K562 (cell line): ENCODE data around the gene EZH1. TPM values are rescaled to one million over a fixed set of nuclear protein-coding genes. Genes with fewer than 3 reads are reported as not detected.

Source experiments
- BHLHE40 ChIP-seq: IDR thresholded peaks from 2 replicates; pipeline ENCODE4 v1.6.1; 2011; ENCODE audit warnings: low read length, improper control_type of control experiment
- CAMTA2 ChIP-seq: fragments of 250-450 bp; sonication (Bioruptor Pico); conservative IDR thresholded peaks from 2 replicates; pipeline ENCODE4 v1.5.1; 2022
- CBFB ChIP-seq: sonication (generic); formaldehyde crosslinking; IDR thresholded peaks from 2 replicates; pipeline ENCODE4 v1.4.0; 2020; ENCODE audit warnings: mild to moderate bottlenecking, missing genetic modification reagents
- DIDO1 ChIP-seq: fragments of 450-650 bp; IDR thresholded peaks from 2 replicates; pipeline ENCODE4 v1.6.1; 2016; ENCODE audit warnings: low read depth, missing biosample characterization, missing genetic modification characterization
- DMBX1 ChIP-seq: fragments of 250-450 bp; sonication (Bioruptor Pico); IDR thresholded peaks from 2 replicates; pipeline ENCODE4 v1.8.0; 2022; ENCODE audit warnings: inconsistent platforms, mild to moderate bottlenecking, moderate library complexity, borderline replicate concordance
- ETV1 ChIP-seq: fragments of 450-650 bp; conservative IDR thresholded peaks from 2 replicates; pipeline ENCODE4 v1.6.1; 2016; ENCODE audit warnings: missing genetic modification characterization, control low read depth, low read depth, missing compliant biosample characterization
- FOSL1 ChIP-seq: fragments of 200-800 bp; sonication (Bioruptor generic); conservative IDR thresholded peaks from 2 replicates; pipeline ENCODE4 v1.6.1; 2016; ENCODE audit warnings: missing genetic modification characterization, missing compliant biosample characterization
- HDAC1 ChIP-seq, 2 experiments: fragments of 450-650 bp; IDR thresholded peaks; 2 replicates each; pipeline ENCODE4 v1.6.1; 2016 to 2017; ENCODE audit warnings: inconsistent platforms in 1 of 2, mild to moderate bottlenecking in 1 of 2, moderate library complexity in 1 of 2
- HNRNPH1 ChIP-seq: fragments of 200-400 bp; formaldehyde crosslinking; optimal IDR thresholded peaks from 2 replicates; pipeline ENCODE3; 2017; ENCODE audit warnings: low read depth, mild to moderate bottlenecking, low read length, moderate library complexity
- KLF1 ChIP-seq: fragments of 450-650 bp; IDR thresholded peaks from 2 replicates; pipeline ENCODE4 v1.6.1; 2016; ENCODE audit warnings: missing genetic modification characterization, missing compliant biosample characterization
- KLF10 ChIP-seq: fragments of 250-450 bp; sonication (Bioruptor Pico); IDR thresholded peaks from 2 replicates; pipeline ENCODE4 v1.6.1; 2021; ENCODE audit warnings: matching md5 sums
- MAFF ChIP-seq: IDR thresholded peaks from 2 replicates; pipeline ENCODE4 v1.6.1; 2012; ENCODE audit warnings: low read length, improper control_type of control experiment
- MAZ ChIP-seq, 2 experiments: fragments of 450-650 bp in 1 of 2; sonication (generic) in 1 of 2; formaldehyde crosslinking; IDR thresholded peaks in 1 of 2; conservative IDR thresholded peaks in 1 of 2; 2 replicates each; pipeline versions ENCODE4 v1.4.0 to v1.5.0; 2020; ENCODE audit warnings: mild to moderate bottlenecking in 1 of 2, missing genetic modification reagents in 1 of 2
- MYNN ChIP-seq, 2 experiments: sonication (generic); formaldehyde crosslinking in 1 of 2; IDR thresholded peaks; 2 replicates each; pipeline versions ENCODE4 v1.5.0 to v1.6.1; 2016 to 2020; ENCODE audit warnings: antibody characterized with exemption in 1 of 2, missing genetic modification reagents in 1 of 2
- NFYB ChIP-seq: IDR thresholded peaks from 2 replicates; pipeline ENCODE4 v1.6.1; 2011; ENCODE audit warnings: mild to moderate bottlenecking, moderate library complexity; ENCODE audit not compliant: insufficient read length; ENCODE audit errors: extremely low read depth
- NR0B1 ChIP-seq: fragments of 450-650 bp; IDR thresholded peaks from one replicate; pipeline ENCODE4 v1.6.1; 2018; ENCODE audit warnings: mild to moderate bottlenecking, moderate library complexity; ENCODE audit not compliant: partially characterized antibody
- NR1H2 ChIP-seq: sonication (generic); formaldehyde crosslinking; IDR thresholded peaks from 2 replicates; pipeline ENCODE4 v1.4.0; 2020; ENCODE audit warnings: mild to moderate bottlenecking, missing genetic modification reagents
- POLR2G ChIP-seq: fragments of 200-400 bp; formaldehyde crosslinking; IDR thresholded peaks from 2 replicates; pipeline ENCODE4 v1.6.1; 2017; ENCODE audit warnings: low read depth, mild to moderate bottlenecking, antibody characterized with exemption, low read length, moderate library complexity
- POLR3A ChIP-seq: IDR thresholded peaks from 2 replicates; pipeline ENCODE4 v1.6.1; 2011; ENCODE audit warnings: borderline replicate concordance, mild to moderate bottlenecking, moderate library complexity; ENCODE audit not compliant: insufficient read length, insufficient read depth; ENCODE audit errors: extremely low read depth
- PTBP1 ChIP-seq: fragments of 200-400 bp; formaldehyde crosslinking; IDR thresholded peaks from 2 replicates; pipeline ENCODE4 v1.6.1; 2017; ENCODE audit warnings: low read depth, low read length
- RBM14 ChIP-seq: fragments of 200-400 bp; formaldehyde crosslinking; IDR thresholded peaks from 2 replicates; pipeline ENCODE4 v1.6.1; 2018; ENCODE audit warnings: low read depth, mild to moderate bottlenecking, low read length, moderate library complexity, borderline replicate concordance; ENCODE audit not compliant: insufficient read depth
- SAFB ChIP-seq: fragments of 200-400 bp; formaldehyde crosslinking; IDR thresholded peaks from 2 replicates; pipeline ENCODE4 v1.6.1; 2017; ENCODE audit warnings: low read depth, low read length, borderline replicate concordance
- SMARCA5 ChIP-seq: fragments of 450-650 bp; IDR thresholded peaks from 2 replicates; pipeline ENCODE4 v1.6.1; 2016
- TCF3 ChIP-seq: sonication (generic); formaldehyde crosslinking; IDR thresholded peaks from 2 replicates; pipeline ENCODE4 v1.4.0; 2020; ENCODE audit warnings: mild to moderate bottlenecking, missing genetic modification reagents
- TCF7 ChIP-seq: sonication (generic); IDR thresholded peaks from 2 replicates; pipeline ENCODE4 v1.6.1; 2016; ENCODE audit warnings: antibody characterized with exemption, borderline replicate concordance
- TGIF2 ChIP-seq: sonication (generic); formaldehyde crosslinking; IDR thresholded peaks from 2 replicates; pipeline ENCODE4 v1.8.1; 2022; ENCODE audit warnings: mild to moderate bottlenecking, missing genetic modification reagents, moderate library complexity
- XRCC5 ChIP-seq: fragments of 200-400 bp; formaldehyde crosslinking; IDR thresholded peaks from 2 replicates; pipeline ENCODE4 v1.6.1; 2017; ENCODE audit warnings: low read depth, mild to moderate bottlenecking, low read length
- ZEB2 ChIP-seq: fragments of 450-650 bp; IDR thresholded peaks from 2 replicates; pipeline ENCODE4 v1.6.1; 2016
- ZNF23 ChIP-seq: fragments of 250-450 bp; sonication (Bioruptor Pico); IDR thresholded peaks from 2 replicates; pipeline ENCODE4 v1.4.0; 2020; ENCODE audit warnings: mild to moderate bottlenecking
- ZNF507 ChIP-seq: conservative IDR thresholded peaks from 2 replicates; pipeline ENCODE4 v1.6.1; 2017; ENCODE audit warnings: missing genetic modification characterization, missing compliant biosample characterization
- ZNF79 ChIP-seq: fragments of 250-450 bp; sonication (Bioruptor Pico); IDR thresholded peaks from 2 replicates; pipeline ENCODE4 v1.4.0; 2020; ENCODE audit warnings: low read depth, mild to moderate bottlenecking, moderate library complexity
- ZSCAN29 ChIP-seq: fragments of 450-650 bp; IDR thresholded peaks from 2 replicates; pipeline ENCODE4 v1.6.1; 2017
- polyA plus RNA-seq, 8 experiments: library from polyadenylated mRNA; depleted of rRNA in 4 of 8; stranded (reverse) in 5 of 8; unstranded in 3 of 8; fragments of >200 nt; fragmentation: Nextera tagmentation in 2 of 8; fragmentation: Illumina TruSeq in 1 of 8; extraction: Ambion mirVana in 2 of 8; extraction: Trizol in 1 of 8; gene quantifications; 2 replicates each; pipeline versions ENCODE4 v1.2.1 to v1.2.3, GENCODE V29; 2011 to 2014; ENCODE audit warnings: inconsistent platforms in 1 of 8, missing spikeins in 1 of 8
- total RNA-seq, 7 experiments: library from RNA; depleted of rRNA in 6 of 7; stranded (reverse); fragments of >200 nt in 6 of 7; fragmentation: Illumina TruSeq in 2 of 7; extraction: Trizol in 2 of 7; gene quantifications; 2 replicates each; pipeline versions ENCODE4 v1.2.1 to v1.2.3, GENCODE V29; 2011 to 2021; ENCODE audit warnings: low replicate concordance in 1 of 7

Gene EZH1
- total and polyA plus RNA-seq, 9 of the 15 experiments (the other 6 are each of a cell fraction or from before 2014, with no cell fraction given) = 8.6 to 40.8 (median 22.9) TPM

GRCh38 chr17:42698736-42699414, 46.0 kb downstream of the EZH1 start (continued):
- TF ChIP-seq HNRNPH1 (no peak), MAZ (CRISPR knock-in tag; conservative IDR thresholded peaks at IDR 0.05 in 1 of 2, IDR thresholded peaks at IDR 0.05 in 1 of 2) (peak; percentile 93 to 95), XRCC5 (peak; percentile 93), POLR3A (no peak), RBM14 (no peak), DMBX1 (peak; percentile 98), TCF3 (CRISPR knock-in tag) (peak; percentile 99), MAFF (peak; percentile 20; the same call in 1 of the 2 replicates), NFYB (no peak), MYNN (IDR thresholded peaks at IDR 0.05) (peak; percentile 97), MYNN (CRISPR knock-in tag; IDR thresholded peaks at IDR 0.05) (no peak), SMARCA5 (no peak), HDAC1 (IDR thresholded peaks at IDR 0.05) (peak; percentile 57 to 98; a peak in 3 of 4 replicates), NR0B1 (no peak), ZNF79 (CRISPR knock-in tag) (no peak), ZSCAN29 (no peak), KLF1 (tag) (0 out of 2 replicates have a peak, but pooled peaks have one; percentile 22), CAMTA2 (CRISPR knock-in tag) (no peak), TGIF2 (CRISPR knock-in tag) (no peak), KLF10 (CRISPR knock-in tag) (no peak), POLR2G (no peak), PTBP1 (peak; percentile 97), BHLHE40 (peak; percentile 83), ZEB2 (peak; percentile 86), ETV1 (peak; percentile 77), FOSL1 (tag) (peak; percentile 80), SAFB (no peak), CBFB (CRISPR knock-in tag) (no peak), ZNF23 (CRISPR knock-in tag) (0 out of 2 replicates have a peak, but pooled peaks have one; percentile 50), DIDO1 (tag) (peak; percentile 44; the same call in 1 of the 2 replicates), NR1H2 (CRISPR knock-in tag) (no peak), ZNF507 (tag) (no peak), TCF7 (peak; percentile 91)
